Colon (tissue), 2 donors: ENCODE measurements around the gene SMYD4.
"Not testable (repeated sequence)": the region's sequence is repeated elsewhere in the genome, so short reads cannot be mapped to it uniquely, and the experiment has no call there.

Source experiments
- FAIRE-seq: peaks from 2 replicates; lab custom pipeline; 2012; peaks lifted over from hg19 to GRCh38; lab: Jason Lieb, UNC
- donor health status: control.
- donor health status: control.

The SMYD4 gene

DNA sequence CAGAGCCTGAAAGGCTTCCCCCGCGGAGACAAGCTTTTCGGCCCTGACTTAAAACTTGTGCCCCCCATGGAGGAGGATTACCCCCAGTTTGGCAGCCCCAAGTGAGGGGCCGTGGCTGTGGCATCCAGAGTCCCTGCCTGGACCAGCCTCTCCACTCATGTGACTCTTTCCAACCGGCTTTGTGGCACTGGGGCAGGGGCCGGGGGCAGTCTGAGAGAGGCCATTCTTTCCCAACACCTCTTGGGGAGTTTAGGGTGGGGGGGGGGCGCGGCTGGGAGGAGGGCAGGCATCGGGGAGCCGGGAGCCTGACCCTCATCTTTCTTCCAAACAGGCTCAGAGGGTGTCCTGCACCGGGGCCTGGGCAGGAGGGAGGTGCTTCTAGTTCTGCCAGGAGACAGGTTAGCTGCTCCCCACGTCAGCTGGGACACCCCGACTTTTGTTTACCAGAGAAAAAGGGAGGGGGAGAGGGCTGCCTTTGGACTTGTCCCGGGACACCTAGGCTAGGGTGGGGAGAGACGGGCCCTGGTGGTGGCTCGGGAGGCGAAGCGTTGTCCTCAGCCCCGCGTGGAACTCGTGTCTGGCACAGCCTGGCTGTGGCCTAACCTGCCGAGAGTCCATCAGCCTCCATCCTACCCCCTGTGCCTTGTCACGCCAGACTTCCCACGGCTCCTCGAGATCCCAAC lies 75.1 kb downstream of the SMYD4 start:
- FAIRE-seq: no peak

DNA sequence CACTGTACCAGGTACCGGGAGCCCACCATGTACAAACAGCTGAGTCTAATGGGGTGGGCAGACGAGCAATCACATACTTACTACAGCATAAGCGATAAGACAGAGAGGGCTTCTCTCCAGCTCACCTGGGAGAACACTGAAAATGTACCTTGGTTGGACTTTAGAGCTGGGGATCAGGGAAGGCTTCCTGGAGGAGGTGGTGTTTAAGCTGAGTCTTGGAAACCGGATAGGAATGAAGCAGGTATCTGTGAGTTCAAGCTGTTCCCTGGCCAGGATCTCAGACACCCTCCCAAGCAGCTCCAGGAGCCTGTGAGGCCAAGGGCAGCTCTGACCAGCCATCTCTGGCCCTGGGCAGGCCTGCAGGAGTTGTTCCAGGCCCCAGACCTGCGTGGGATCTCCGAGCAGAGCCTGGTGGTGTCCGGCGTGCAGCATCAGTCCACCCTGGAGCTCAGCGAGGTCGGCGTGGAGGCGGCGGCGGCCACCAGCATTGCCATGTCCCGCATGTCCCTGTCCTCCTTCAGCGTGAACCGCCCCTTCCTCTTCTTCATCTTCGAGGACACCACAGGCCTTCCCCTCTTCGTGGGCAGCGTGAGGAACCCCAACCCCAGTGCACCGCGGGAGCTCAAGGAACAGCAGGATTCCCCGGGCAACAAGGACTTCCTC lies 75.8 kb downstream of the SMYD4 start:
- no peak for FAIRE-seq

DNA sequence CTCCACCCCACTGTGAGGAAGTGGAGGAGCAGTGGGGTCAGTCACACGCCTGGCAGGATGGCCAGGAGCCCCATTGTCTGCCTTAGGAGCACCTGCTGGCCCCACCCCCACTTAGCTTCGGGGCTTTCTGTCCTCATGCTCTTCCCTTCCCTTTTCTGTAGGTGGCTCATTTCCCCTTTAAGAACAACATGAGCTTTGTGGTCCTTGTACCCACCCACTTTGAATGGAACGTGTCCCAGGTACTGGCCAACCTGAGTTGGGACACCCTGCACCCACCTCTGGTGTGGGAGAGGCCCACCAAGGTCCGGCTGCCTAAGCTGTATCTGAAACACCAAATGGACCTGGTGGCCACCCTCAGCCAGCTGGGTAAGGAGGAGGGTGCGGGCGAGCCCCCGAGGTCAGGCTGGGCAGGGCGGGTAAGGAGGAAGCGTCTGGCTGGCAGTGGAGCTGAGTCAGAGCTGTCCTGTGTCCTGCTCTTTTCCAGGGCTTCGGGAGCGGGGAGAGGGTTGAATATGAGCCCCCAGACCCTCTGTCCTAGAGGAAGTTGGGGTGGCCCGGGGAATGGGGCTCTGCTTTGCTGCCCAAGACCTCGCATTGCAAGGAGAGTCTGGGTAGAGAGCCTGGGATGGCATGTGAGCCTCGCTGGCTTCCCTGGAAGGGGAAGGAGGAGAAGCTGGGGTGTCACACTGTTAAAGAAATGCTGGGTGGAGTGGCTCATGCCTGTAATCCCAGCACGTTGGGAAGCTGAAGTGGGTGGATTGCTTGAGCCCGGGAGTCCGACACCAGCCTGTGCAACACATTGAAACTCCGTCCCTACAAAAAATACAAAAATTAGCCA lies 77.1 kb downstream of the SMYD4 start:
- FAIRE-seq: no peak

DNA sequence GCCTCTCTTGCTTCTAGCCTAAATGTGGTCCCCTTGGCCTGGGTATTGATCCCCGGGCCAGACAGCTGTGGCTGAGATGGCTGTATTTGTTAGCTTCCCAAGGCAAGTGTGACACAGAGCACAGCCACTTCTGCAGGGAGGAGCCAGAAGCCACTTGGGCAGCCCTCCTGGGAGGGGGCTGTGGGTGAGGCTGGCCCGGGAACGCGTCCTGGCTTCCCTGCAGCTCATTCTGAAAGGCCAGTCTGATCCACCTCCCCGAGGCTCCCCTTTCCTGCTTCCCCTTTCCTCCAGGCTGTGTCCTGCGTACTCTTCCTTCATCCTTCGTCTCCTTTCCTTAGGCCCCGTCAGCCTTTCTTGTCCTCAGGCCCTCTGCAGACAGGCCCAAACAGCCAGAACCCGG lies 79.1 kb downstream of the SMYD4 start:
- no peak for FAIRE-seq

DNA sequence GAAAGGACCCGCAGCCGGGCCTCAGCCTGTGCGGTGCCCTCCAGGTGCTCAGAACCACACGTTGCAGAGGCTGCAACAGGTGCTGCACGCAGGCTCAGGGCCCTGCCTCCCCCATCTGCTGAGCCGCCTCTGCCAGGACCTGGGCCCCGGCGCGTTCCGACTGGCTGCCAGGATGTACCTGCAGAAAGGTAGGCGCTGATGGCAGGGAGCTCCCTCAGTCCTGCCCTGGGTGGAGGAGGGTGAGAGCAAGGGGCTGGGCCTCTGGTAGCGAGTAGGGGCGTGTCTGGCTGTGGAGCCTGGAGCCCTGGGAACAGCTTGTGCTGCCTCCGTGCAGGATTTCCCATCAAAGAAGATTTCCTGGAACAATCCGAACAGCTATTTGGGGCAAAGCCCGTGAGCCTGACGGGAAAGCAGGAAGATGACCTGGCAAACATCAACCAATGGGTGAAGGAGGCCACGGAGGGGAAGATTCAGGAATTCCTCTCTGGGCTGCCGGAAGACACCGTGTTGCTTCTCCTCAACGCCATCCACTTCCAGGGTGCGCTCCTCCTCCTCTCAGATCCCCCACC lies 82.6 kb downstream of the SMYD4 start:
- no peak for FAIRE-seq

DNA sequence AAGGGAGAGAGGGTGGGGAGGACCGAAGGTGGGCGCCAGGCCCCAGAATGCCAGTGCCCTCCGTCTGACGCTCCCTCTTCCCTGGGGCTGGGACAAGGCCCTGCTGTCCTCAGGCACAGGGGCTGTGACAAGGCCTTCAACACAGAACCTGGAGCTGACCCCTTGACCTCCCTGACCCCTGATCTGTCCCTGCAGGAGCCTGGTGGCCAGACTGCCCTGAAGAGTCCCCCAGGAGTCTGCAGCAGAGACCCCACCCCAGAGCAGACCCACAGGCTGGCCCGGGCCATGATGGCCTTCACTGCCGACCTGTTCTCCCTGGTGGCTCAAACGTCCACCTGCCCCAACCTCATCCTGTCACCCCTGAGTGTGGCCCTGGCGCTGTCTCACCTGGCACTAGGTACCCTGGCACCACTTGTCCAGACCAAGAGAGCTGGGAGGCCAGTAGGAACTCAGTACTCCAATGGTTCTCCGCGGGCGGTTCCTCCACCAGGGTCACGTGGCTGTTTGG lies 84.1 kb downstream of the SMYD4 start:
- FAIRE-seq: no peak

DNA sequence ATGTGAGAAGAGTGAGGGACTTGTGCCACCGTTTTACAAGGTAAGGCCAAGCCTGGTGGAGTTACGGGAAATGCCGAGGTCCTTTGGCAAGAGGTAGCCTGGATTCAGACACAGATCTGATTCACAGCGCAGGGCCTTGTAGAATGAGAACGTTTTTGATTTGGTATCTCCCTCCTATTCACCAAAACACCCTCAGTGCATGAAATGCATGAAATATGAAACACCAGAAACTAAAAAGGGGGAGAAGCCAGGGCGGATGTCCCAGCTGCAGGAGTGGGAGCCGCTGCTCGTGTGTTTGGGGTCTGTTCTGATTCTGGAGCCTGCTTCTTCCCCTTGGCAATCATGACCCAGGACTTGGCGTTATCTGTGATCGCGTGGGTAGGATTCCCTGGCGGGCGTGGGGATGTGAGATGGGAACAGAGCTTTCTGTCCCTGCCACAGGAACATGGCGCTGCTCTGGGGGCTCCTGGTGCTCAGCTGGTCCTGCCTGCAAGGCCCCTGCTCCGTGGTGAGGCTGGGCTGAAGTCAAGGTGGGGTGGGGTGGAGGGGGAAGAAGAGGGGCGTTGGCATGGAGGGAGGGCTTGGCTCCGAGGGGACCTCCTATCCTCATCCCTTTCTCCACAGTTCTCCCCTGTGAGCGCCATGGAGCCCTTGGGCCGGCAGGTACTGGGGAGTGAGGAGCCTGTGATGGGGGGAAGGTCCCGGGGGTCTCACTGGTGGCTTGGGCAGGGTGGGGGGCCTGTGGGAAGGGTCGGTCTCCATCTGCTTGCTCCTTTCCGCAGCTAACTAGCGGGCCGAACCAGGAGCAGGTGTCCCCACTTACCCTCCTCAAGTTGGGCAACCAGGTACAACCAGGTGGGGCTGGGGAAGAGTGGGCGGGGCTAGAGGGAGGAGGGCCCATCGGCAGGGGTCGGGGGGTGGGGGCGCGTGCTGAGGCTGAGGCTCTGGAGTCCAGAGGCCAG lies 84.9 kb downstream of the SMYD4 start:
- no peak for FAIRE-seq

DNA sequence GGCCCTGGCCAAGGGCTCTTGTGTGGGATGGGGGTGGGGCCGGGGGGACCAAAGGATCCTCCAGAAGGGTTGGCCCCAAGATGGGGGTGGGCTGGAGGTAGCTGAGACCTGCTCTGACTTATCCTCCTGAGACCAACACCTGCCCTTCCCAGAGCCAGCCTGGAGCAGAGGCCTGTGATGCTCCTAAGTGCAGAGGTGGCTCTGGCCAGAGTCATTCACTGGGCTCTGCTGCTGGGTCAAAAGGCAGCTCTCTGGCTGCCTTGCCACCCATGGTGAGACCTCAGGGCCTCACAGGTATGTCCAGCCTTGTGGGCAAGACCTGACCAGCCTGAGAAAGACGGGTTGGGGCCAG lies 86.6 kb downstream of the SMYD4 start:
- FAIRE-seq: no peak

DNA sequence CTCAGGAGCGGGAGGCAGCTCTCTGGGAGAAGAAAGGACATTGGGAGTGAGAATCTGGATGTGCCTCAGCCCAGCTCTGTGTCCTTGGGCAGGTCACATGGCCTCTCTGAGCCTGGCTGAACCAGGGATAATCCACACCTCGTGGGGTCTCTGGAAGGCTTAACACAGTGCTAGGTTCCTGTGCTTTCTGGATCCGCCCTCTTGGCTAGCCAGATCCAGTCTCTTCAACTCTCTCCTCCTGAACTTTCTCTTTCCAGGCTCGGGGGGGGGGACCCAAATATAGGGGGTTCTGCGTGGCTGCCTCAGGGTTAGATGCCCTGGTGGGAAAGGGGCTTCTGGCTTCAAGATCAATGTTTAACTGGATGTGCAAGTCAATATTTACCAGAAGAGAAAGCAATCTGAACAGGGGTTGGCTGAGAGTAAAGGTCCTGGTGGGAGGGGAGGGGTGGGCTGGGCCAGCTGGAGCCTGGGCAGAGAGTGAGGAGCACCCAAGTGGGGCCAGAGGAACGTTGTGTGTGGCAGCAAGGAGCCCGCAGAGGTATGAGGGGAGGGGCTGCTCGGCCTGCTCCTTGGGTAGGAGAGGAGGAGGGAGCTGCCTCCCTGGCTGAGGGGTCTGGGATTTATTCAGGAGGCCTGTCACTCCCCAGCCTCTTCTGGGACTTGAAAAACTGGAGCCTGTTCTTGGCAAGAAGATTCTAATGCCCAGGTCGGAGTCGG lies 87.2 kb downstream of the SMYD4 start, which contains the start of gene SERPINF2:
Gene SERPINF2, plus strand, starts transcription at position 501 of the 717 bp plus-strand sequence. CDS start 2,125 bp downstream, outside the sequence.
- no peak for FAIRE-seq

DNA sequence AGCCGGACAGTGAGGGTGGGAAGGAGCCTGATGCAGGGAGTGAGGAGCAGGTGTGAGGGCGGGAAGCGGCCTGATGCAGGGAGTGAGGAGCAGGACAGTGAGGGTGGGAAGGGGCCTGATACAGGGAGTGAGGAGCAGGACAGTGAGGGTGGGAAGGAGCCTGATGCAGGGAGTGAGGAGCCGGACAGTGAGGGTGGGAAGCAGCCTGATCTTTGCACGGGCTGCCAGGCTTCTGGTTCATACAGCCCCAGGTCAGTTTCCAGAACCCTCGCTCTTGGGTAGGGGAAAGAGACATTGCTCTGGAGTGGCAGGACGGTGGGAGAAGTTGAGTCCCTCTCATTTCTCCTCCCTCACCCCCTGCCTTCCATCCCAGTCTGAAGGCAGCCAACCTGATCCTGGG lies 87.8 kb downstream of the SMYD4 start:
- not testable (repeated sequence) for FAIRE-seq

DNA sequence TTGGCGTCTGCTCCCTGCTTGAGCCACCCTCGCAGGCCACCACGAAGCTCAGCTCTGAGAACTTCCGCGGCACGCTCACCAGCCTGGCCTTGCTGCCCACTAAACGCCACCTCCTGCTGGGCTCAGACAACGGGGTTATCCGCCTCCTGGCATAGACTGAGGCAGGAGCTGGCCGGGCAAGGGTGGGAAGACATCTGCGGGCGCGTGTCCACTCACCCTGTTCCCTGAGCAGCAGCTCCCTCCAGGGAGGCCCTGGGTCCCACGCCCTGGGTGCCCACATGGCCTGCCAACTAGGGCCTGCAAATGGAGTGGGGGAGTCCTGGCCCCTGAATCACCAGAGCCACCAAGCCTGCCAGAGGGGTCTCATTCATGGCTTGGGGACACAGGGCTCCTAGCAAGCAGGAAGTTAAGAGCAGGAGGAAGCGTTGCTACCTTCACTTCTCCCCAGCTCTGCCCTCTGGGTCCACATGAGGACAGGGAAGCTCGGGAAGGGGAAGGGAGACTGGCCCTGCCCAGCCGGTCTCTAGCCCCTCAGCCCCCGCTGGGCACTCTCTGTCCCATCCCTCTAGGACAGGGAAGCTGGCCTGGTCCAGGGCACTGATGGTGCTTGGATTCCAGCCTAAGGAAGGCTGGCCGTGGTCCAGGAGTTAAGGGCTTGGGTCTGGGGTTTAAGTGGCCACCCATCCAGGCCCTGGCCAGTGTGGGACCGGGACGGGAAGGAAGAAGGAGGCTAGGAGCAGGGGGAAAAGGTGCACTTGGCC lies 92.0 kb downstream of the SMYD4 start:
- no peak for FAIRE-seq

DNA sequence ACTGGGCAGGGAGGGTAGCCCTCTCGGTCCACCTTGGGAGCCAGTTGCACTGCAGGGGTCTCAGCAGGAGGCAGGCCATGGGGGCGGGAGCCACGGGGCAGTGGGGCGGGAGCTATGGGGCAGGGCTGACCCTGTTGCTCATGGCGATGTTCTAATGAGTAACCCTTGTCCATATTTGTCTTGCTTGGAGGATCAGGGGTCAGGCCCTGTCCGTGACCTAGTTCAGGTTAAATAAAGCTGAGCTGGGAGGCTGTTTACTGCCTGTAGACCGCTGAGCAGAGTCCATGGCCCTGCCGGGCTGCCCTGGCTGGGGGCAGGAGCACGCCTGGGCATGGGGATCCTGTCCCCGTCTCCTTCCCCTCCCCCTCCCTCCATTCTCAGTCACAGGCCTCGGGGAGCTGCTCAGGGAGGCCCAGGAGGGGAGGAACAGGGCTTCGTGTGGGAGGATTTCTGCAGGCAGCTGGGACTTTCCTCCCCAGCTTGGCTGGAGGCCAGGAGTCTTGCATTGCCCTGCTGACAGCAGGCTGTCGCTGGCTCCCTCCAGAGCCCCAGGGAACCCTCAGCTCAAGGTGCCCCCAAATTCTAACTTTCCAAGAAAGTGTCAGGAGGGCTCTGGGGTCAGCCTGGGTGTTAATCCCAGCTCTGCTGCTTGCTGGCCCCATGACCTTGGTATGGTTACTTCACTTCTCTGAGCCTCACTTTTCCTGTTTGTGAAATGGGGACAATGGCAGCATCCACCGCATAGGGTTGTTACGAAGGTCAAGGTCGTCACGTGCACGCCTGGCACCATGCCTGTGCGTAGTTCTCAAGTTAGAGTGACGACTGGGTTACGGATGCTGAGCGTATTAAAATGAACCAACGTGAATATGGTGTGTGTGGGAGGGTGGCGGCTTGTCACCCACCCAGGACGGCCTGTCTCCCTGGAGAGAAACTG lies 93.1 kb downstream of the SMYD4 start:
- FAIRE-seq: no peak

DNA sequence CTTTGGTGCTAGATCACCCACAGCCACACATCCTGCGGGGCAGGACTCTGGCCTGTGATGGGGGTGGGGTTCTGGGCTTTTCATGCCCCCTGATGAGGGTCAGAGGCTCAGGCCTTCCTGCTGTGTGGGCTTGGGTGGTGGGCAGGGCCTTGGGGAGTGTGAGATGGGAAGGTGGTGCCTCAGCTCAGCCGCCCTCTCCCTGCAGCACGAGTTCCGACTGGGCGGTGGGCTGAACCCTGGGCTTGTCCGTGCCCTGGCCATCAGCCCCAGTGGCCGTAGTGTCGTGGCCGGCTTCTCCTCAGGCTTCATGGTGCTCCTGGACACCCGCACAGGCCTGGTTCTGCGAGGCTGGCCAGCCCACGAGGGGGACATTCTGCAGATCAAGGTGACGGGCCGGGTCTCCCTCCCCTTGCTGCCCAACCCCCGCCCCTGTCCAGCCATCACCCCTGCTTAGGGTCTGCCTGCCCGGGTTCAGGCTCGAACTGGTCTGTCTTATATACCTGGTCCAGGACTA lies 93.8 kb downstream of the SMYD4 start:
- no peak for FAIRE-seq

DNA sequence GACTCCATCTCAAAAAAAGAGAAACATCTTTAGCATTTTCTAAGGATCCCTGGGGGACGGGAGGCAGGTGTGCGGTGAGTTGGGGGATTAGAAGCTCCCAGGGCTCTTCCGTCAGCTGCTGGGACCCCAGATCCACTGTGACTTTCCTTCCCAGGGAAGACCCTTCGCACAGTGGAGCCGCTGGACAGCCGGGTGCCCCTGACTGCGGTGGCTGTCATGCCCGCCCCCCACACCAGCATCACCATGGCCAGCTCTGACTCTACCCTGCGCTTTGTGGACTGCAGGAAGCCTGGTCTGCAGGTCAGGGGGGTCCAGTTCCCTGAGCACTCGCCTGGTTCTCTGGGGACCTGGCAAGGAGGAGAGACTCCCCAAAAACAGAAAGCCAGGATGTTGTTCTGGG lies 94.3 kb downstream of the SMYD4 start:
- no peak for FAIRE-seq

DNA sequence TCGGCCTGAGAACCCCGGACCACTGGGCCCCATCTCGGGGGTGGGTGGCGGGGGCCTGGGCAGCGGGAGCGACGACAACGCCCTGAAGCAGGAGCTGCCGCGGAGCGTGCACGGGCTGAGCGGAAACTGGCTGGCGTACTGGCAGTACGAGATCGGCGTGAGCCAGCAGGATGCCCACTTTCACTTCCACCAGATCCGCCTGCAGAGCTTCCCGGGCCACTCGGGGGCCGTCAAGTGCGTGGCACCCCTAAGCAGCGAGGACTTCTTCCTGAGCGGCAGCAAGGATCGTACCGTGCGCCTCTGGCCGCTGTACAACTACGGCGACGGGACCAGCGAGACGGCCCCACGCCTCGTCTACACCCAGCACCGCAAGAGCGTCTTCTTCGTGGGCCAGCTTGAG lies 95.9 kb downstream of the SMYD4 start:
- no peak for FAIRE-seq

DNA sequence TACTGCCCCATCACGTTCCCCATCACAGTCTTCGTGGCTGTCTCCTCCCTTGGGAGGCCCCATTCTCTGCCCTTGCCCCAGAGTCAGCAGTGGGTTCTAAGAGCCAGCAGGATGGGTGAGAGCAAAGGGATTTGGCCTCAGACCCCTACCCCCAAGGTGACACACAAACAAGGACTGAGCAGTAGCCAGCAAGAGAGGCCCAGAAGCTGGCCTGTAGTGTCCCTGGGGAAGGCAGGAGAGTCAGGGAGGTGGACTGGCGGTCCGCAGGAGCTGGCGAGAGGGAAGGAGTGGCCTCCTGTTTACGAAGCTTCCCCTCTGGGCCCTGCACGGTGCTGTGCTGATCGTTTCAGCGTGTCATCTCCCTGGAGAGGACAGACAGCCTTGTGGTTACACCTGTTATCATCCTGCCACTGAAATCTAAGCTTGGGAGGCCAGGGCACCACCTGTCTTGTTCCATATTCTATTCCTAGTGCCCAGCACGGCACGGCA lies 96.8 kb downstream of the SMYD4 start:
- no peak for FAIRE-seq

DNA sequence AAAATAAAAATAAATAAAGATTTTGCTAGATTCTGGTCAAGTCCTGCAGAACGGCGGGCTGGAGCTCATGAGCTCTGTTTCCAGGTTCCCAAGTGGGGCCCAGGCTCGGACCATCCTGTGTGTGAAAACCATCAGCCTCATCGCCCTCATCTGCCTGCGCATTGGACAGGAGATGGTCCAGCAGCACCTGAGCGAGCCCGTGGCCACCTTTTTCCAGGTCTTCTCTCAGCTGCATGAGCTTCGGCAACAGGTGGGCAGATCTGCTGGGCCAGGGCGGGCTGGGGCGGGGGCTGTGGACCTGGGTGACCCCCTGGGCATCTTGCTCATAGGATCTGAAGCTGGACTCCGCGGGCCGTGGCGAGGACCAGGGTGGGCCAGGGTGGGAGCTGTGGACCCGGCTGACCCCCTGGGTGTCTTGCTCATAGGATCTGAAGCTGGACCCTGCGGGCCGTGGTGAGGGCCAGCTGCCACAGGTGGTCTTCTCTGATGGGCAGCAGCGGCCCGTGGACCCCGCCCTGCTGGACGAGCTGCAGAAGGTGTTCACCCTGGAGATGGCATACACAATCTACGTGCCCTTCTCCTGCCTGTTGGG lies 97.4 kb downstream of the SMYD4 start:
- FAIRE-seq: no peak

DNA sequence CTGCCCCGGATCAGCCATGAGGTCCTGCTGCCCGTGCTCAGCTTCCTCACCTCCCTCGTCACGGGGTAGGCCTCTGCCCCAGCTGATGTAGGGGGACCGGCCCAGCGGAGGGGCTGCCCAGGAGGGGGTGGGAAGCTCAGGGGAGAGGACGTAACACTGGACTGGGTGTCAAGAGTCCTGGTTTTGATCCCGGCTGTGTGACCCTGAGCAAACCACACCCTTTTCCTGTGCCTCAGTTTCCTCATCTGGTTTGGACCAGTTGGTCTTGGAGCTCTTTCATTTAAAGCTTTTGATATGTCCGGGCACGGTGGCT lies 98.6 kb downstream of the SMYD4 start:
- FAIRE-seq: no peak
